K562 (cell line): ENCODE data around the gene RTL10. TPM values are rescaled to one million over a fixed set of nuclear protein-coding genes. Genes with fewer than 3 reads are reported as not detected.

Experiments
- ARID4B ChIP-seq: sonication (generic); formaldehyde crosslinking; IDR thresholded peaks from 2 replicates; pipeline ENCODE4 v1.8.0; 2022; ENCODE audit warnings: mild to moderate bottlenecking, missing genetic modification reagents
- ELF2 ChIP-seq: fragments of 250-450 bp; sonication (Bioruptor Pico); IDR thresholded peaks from 2 replicates; pipeline ENCODE4 v1.5.0; 2021; ENCODE audit warnings: mild to moderate bottlenecking
- KLF1 ChIP-seq: fragments of 450-650 bp; IDR thresholded peaks from 2 replicates; pipeline ENCODE4 v1.6.1; 2016; ENCODE audit warnings: missing genetic modification characterization, missing compliant biosample characterization
- MYNN ChIP-seq, 2 experiments: sonication (generic); formaldehyde crosslinking in 1 of 2; IDR thresholded peaks; 2 replicates each; pipeline versions ENCODE4 v1.5.0 to v1.6.1; 2016 to 2020; ENCODE audit warnings: antibody characterized with exemption in 1 of 2, missing genetic modification reagents in 1 of 2
- PHF8 ChIP-seq: fragments of 200-600 bp; sonication (generic); IDR thresholded peaks from 2 replicates; pipeline ENCODE4 v1.6.1; 2012; ENCODE audit warnings: mixed run types, mild to moderate bottlenecking, inconsistent platforms, low read length, moderate library complexity, borderline replicate concordance
- RBBP5 ChIP-seq: fragments of 200-600 bp; sonication (generic); IDR thresholded peaks from 2 replicates; pipeline ENCODE4 v1.6.1; 2012; ENCODE audit warnings: borderline replicate concordance, mild to moderate bottlenecking, low read length, control low read depth, inconsistent platforms; ENCODE audit not compliant: insufficient read depth, poor library complexity, severe bottlenecking
- ZEB2 ChIP-seq: fragments of 450-650 bp; IDR thresholded peaks from 2 replicates; pipeline ENCODE4 v1.6.1; 2016
- polyA plus RNA-seq, 8 experiments: library from polyadenylated mRNA; depleted of rRNA in 4 of 8; stranded (reverse) in 5 of 8; unstranded in 3 of 8; fragments of >200 nt; fragmentation: Nextera tagmentation in 2 of 8; fragmentation: Illumina TruSeq in 1 of 8; extraction: Ambion mirVana in 2 of 8; extraction: Trizol in 1 of 8; gene quantifications; 2 replicates each; pipeline versions ENCODE4 v1.2.1 to v1.2.3, GENCODE V29; 2011 to 2014; ENCODE audit warnings: inconsistent platforms in 1 of 8, missing spikeins in 1 of 8
- total RNA-seq, 7 experiments: library from RNA; depleted of rRNA in 6 of 7; stranded (reverse); fragments of >200 nt in 6 of 7; fragmentation: Illumina TruSeq in 2 of 7; extraction: Trizol in 2 of 7; gene quantifications; 2 replicates each; pipeline versions ENCODE4 v1.2.1 to v1.2.3, GENCODE V29; 2011 to 2021; ENCODE audit warnings: low replicate concordance in 1 of 7
- TF ChIP-seq, protein P1 (sequence below), 2 experiments: fragments of 450-650 bp in 1 of 2; sonication (generic) in 1 of 2; formaldehyde crosslinking in 1 of 2; IDR thresholded peaks; 2 replicates each; pipeline versions ENCODE4 v1.7.1 to v1.9.0; 2016 to 2022; ENCODE audit warnings: inconsistent platforms in 1 of 2, mild to moderate bottlenecking in 1 of 2, missing genetic modification reagents in 1 of 2
- TF ChIP-seq, protein P2 (sequence below), 2 experiments: fragments of 450-650 bp in 1 of 2; sonication (generic) in 1 of 2; formaldehyde crosslinking; conservative IDR thresholded peaks; 2 replicates each; pipeline versions ENCODE4 v1.4.0 to v1.8.1; 2020 to 2022; ENCODE audit warnings: mild to moderate bottlenecking in 1 of 2, missing genetic modification reagents in 1 of 2

The RTL10 gene
- total and polyA plus RNA-seq, 9 of the 15 experiments (the other 6 are each of a cell fraction or from before 2014, with no cell fraction given): 19.8 to 75.5 (median 32.5) TPM

DNA sequence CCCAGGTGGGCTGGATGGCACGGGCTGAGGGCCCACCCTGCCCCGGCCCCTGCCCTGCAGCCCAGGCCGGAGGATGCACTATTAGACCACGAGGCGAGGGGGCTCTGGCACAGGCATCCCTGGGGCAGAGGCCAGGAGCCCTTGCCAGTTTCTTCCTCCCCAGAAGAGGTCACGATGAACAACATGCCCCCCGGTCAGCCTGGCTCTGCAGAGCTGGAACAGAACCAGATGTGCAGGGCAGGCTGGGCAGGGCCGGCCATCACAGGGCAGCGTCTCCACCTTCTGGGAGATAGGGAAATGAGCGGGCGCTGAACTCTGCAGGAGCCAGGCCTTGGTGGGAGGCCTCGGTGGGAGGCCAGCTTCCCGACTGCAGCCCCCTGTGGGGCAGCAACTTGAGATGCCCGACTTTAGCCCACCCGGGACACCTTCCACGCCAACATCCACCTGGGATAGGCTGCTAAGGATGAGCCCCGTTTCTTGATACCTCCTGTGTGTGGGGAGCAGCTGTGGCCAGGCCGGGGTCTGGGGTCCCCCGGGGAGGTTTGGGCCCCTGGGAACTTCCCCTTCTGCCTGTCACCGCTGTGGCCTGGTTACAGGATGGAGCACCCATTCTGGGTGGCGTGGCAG is 21.8 kb upstream of the RTL10 start (continued):
- TF ChIP-seq, protein P1, sequence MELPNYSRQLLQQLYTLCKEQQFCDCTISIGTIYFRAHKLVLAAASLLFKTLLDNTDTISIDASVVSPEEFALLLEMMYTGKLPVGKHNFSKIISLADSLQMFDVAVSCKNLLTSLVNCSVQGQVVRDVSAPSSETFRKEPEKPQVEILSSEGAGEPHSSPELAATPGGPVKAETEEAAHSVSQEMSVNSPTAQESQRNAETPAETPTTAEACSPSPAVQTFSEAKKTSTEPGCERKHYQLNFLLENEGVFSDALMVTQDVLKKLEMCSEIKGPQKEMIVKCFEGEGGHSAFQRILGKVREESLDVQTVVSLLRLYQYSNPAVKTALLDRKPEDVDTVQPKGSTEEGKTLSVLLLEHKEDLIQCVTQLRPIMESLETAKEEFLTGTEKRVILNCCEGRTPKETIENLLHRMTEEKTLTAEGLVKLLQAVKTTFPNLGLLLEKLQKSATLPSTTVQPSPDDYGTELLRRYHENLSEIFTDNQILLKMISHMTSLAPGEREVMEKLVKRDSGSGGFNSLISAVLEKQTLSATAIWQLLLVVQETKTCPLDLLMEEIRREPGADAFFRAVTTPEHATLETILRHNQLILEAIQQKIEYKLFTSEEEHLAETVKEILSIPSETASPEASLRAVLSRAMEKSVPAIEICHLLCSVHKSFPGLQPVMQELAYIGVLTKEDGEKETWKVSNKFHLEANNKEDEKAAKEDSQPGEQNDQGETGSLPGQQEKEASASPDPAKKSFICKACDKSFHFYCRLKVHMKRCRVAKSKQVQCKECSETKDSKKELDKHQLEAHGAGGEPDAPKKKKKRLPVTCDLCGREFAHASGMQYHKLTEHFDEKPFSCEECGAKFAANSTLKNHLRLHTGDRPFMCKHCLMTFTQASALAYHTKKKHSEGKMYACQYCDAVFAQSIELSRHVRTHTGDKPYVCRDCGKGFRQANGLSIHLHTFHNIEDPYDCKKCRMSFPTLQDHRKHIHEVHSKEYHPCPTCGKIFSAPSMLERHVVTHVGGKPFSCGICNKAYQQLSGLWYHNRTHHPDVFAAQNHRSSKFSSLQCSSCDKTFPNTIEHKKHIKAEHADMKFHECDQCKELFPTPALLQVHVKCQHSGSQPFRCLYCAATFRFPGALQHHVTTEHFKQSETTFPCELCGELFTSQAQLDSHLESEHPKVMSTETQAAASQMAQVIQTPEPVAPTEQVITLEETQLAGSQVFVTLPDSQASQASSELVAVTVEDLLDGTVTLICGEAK (IDR thresholded peaks at IDR 0.05): no peak
- TF ChIP-seq, protein P1 (CRISPR knock-in tag; IDR thresholded peaks at IDR 0.05): 0 out of 2 replicates have a peak, but pooled peaks have one; percentile 42
- TF ChIP-seq MYNN (IDR thresholded peaks at IDR 0.05) (no peak; the same call in 1 of the 2 replicates), MYNN (CRISPR knock-in tag; IDR thresholded peaks at IDR 0.05) (0 out of 2 replicates have a peak, but pooled peaks have one; percentile 15), ZEB2 (no peak), PHF8 (peak; percentile 17; the same call in 1 of the 2 replicates), KLF1 (tag) (no peak), RBBP5 (peak; percentile 41), ELF2 (CRISPR knock-in tag) (no peak), ARID4B (CRISPR knock-in tag) (no peak)
- TF ChIP-seq, protein P2, sequence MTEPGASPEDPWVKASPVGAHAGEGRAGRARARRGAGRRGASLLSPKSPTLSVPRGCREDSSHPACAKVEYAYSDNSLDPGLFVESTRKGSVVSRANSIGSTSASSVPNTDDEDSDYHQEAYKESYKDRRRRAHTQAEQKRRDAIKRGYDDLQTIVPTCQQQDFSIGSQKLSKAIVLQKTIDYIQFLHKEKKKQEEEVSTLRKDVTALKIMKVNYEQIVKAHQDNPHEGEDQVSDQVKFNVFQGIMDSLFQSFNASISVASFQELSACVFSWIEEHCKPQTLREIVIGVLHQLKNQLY (CRISPR knock-in tag; conservative IDR thresholded peaks at IDR 0.05): 0 out of 4 replicates have a peak, but pooled peaks of 1 of the 2 experiments have one; percentile 54
